Body of pancreas (tissue), 4 donors: Measurements from ENCODE around the gene FAM13A.

Experiments
- CTCF ChIP-seq, 7 experiments: fragments of 450-650 bp in 4 of 7; fragments of 200-600 bp in 3 of 7; sonication (generic) in 3 of 7; IDR thresholded peaks; one replicate each; pipeline ENCODE4 v1.5.1; 2016 to 2019; ENCODE audit warnings: antibody characterized with exemption in 7 of 7
- POLR2A ChIP-seq, 3 donors: fragments of 450-650 bp; IDR thresholded peaks; one replicate each; pipeline ENCODE4 v1.6.1; 2016; ENCODE audit warnings: antibody characterized with exemption in 3 of 3, mild to moderate bottlenecking in 2 of 3

GRCh38 chr4:88933414-88934160 is 123.4 kb downstream of the FAM13A start:
- TF ChIP-seq CTCF (IDR thresholded peaks at IDR 0.05) = no peak
- TF ChIP-seq POLR2A (IDR thresholded peaks at IDR 0.05) = no peak
